WTC11 (cell line): ENCODE data around the gene TMCC2. TPM values are rescaled to one million over a fixed set of nuclear protein-coding genes. Genes with fewer than 3 reads are reported as not detected.

Experiments
- ATAC-seq: fragments of 200-7000 bp; cut with Tn5 transposase; 2 replicates; pipeline ENCODE4 v1.10.0; 2021; ENCODE audit warnings: mild to moderate bottlenecking, moderate library complexity
- CTCF ChIA-PET: fragments of 300-600 bp; sonication (Branson Sonifier 250); formaldehyde crosslinking; loops from one replicate; lab custom pipeline; 2021; ENCODE audit warnings: antibody characterized with exemption; lab: Charles Lee
- POLR2A ChIA-PET: fragments of 350-600 bp; sonication (Branson Sonifier 250); formaldehyde crosslinking; loops from one replicate; lab custom pipeline; 2021; ENCODE audit warnings: antibody characterized with exemption; lab: Charles Lee
- DNase-seq: peaks from one replicate; pipeline ENCODE4 v3.0.0; 2021; ENCODE audit warnings: low spot score
- H3K27ac Mint-ChIP-seq: 2 replicates; pipeline ENCODE4 v1.8.0; 2021; ENCODE audit warnings: mixed read lengths
- H3K27me3 Mint-ChIP-seq: 2 replicates; pipeline ENCODE4 v1.8.0; 2021; ENCODE audit warnings: low read depth, mild to moderate bottlenecking, moderate library complexity, mixed read lengths
- H3K36me3 Mint-ChIP-seq: 2 replicates; pipeline ENCODE4 v1.8.0; 2021; ENCODE audit warnings: mixed read lengths
- H3K4me1 Mint-ChIP-seq: 2 replicates; pipeline ENCODE4 v1.8.0; 2022; ENCODE audit warnings: mixed read lengths
- H3K4me3 Mint-ChIP-seq: 2 replicates; pipeline ENCODE4 v1.8.0; 2021; ENCODE audit warnings: mild to moderate bottlenecking, moderate library complexity, mixed read lengths
- H3K9me3 Mint-ChIP-seq: 2 replicates; pipeline ENCODE4 v1.8.0; 2021; ENCODE audit warnings: mixed read lengths
- ATF3 ChIP-seq: sonication (generic); formaldehyde crosslinking; conservative IDR thresholded peaks from 2 replicates; pipeline ENCODE4 v1.8.1; 2022; ENCODE audit warnings: mild to moderate bottlenecking, missing genetic modification reagents
- CBFB ChIP-seq: sonication (generic); formaldehyde crosslinking; IDR thresholded peaks from 2 replicates; pipeline ENCODE4 v1.8.1; 2022; ENCODE audit warnings: mild to moderate bottlenecking, low read depth, missing genetic modification reagents
- CDX4 ChIP-seq: fragments of 250-450 bp; sonication (Bioruptor Pico); IDR thresholded peaks from 2 replicates; pipeline ENCODE4 v1.9.0; 2021; ENCODE audit warnings: moderate library complexity, mild to moderate bottlenecking, inconsistent platforms, borderline replicate concordance
- CTCF ChIP-seq: fragments of 200-600 bp; IDR thresholded peaks from 2 replicates; pipeline ENCODE4 v1.8.0; 2022; ENCODE audit warnings: antibody characterized with exemption
- EMX1 ChIP-seq: fragments of 250-450 bp; sonication (Bioruptor Pico); IDR thresholded peaks from 2 replicates; pipeline ENCODE4 v1.8.0; 2021; ENCODE audit warnings: mild to moderate bottlenecking
- FOXJ3 ChIP-seq: sonication (generic); formaldehyde crosslinking; IDR thresholded peaks from 2 replicates; pipeline ENCODE4 v1.9.0; 2021; ENCODE audit warnings: missing genetic modification reagents, mild to moderate bottlenecking, borderline replicate concordance
- FOXP4 ChIP-seq: sonication (generic); formaldehyde crosslinking; IDR thresholded peaks from 2 replicates; pipeline ENCODE4 v1.8.0; 2022; ENCODE audit warnings: mild to moderate bottlenecking, missing genetic modification reagents
- GTF2I ChIP-seq: fragments of 250-450 bp; sonication (Bioruptor Pico); conservative IDR thresholded peaks from 2 replicates; pipeline ENCODE4 v1.4.0; 2021; ENCODE audit warnings: mild to moderate bottlenecking
- IRF1 ChIP-seq: sonication (generic); formaldehyde crosslinking; IDR thresholded peaks from 2 replicates; pipeline ENCODE4 v1.8.0; 2023; ENCODE audit warnings: missing genetic modification reagents
- MLX ChIP-seq: sonication (generic); formaldehyde crosslinking; IDR thresholded peaks from 2 replicates; pipeline ENCODE4 v1.8.1; 2023; ENCODE audit warnings: mild to moderate bottlenecking, missing genetic modification reagents, moderate library complexity
- MXD4 ChIP-seq: fragments of 250-450 bp; sonication (Bioruptor Pico); IDR thresholded peaks from 2 replicates; pipeline ENCODE4 v1.8.0; 2021; ENCODE audit warnings: mild to moderate bottlenecking, moderate library complexity, borderline replicate concordance
- MYBL2 ChIP-seq: sonication (generic); formaldehyde crosslinking; IDR thresholded peaks from 2 replicates; pipeline ENCODE4 v1.8.1; 2023; ENCODE audit warnings: mild to moderate bottlenecking, moderate library complexity, missing genetic modification reagents
- TEAD1 ChIP-seq: sonication (generic); formaldehyde crosslinking; IDR thresholded peaks from 2 replicates; pipeline ENCODE4 v1.8.0; 2022; ENCODE audit warnings: mild to moderate bottlenecking, missing genetic modification reagents
- TEAD4 ChIP-seq: sonication (generic); formaldehyde crosslinking; IDR thresholded peaks from 2 replicates; pipeline ENCODE4 v1.8.0; 2022; ENCODE audit warnings: mild to moderate bottlenecking, missing genetic modification reagents
- ZBTB43 ChIP-seq: sonication (generic); formaldehyde crosslinking; IDR thresholded peaks from 2 replicates; pipeline ENCODE4 v1.8.1; 2023; ENCODE audit warnings: mild to moderate bottlenecking, missing genetic modification reagents
- ZMAT4 ChIP-seq: fragments of 250-450 bp; sonication (Bioruptor Pico); IDR thresholded peaks from 2 replicates; pipeline ENCODE4 v1.9.0; 2021; ENCODE audit warnings: mild to moderate bottlenecking
- ZNF263 ChIP-seq: sonication (generic); formaldehyde crosslinking; IDR thresholded peaks from 2 replicates; pipeline ENCODE4 v1.8.1; 2022; ENCODE audit warnings: low read depth, mild to moderate bottlenecking, moderate library complexity, missing genetic modification reagents
- ZNF423 ChIP-seq: fragments of 250-450 bp; sonication (Bioruptor Pico); IDR thresholded peaks from 2 replicates; pipeline ENCODE4 v2.1.2; 2022; ENCODE audit warnings: mild to moderate bottlenecking, moderate library complexity
- total RNA-seq: library from RNA; stranded (reverse); gene quantifications from 3 replicates; pipeline ENCODE4 v1.2.3, GENCODE V29; 2021

Gene TMCC2
- total RNA-seq, 1 experiment from 2014 or later, result 9.5 TPM

- no peak overlapping the region for H3K4me3 Mint-ChIP-seq
- no peaks in the 10 kb centered on the region for H3K36me3 Mint-ChIP-seq
- POLR2A ChIA-PET, result no interaction called here
- no peaks in the 10 kb centered on the region for H3K9me3 Mint-ChIP-seq
- peak overlapping the region; percentile 36; the same call in 1 of the 2 replicates for H3K27ac Mint-ChIP-seq
- no peaks in the 10 kb centered on the region for H3K27me3 Mint-ChIP-seq
- ATAC-seq (no peak), DNase-seq (no peak)
- H3K4me1 Mint-ChIP-seq, result peaks cover 59% of the 10 kb centered on the region
- CTCF ChIA-PET, result interaction anchor here (0.7 to 2.4 kb wide), 3 partner anchors 57 to 138 kb away, joined by 3 to 10 read pairs (median 4); no protein-coding TSS in a partner anchor
- TF ChIP-seq ATF3 (CRISPR knock-in tag) (no peak), CDX4 (CRISPR knock-in tag) (no peak), ZNF263 (CRISPR knock-in tag) (no peak), MXD4 (CRISPR knock-in tag) (no peak), MLX (no peak), ZBTB43 (CRISPR knock-in tag) (no peak), TEAD1 (CRISPR knock-in tag) (no peak), ZMAT4 (CRISPR knock-in tag) (no peak), IRF1 (no peak), MYBL2 (CRISPR knock-in tag) (no peak), CTCF (no peak), TEAD4 (CRISPR knock-in tag) (no peak), FOXP4 (CRISPR knock-in tag) (no peak)
- TF ChIP-seq, all 79 proteins: peak for 0
These were observed 28.4 kb upstream of the TMCC2 start for GRCh38 chr1:205199090-205199930.

- ChIA-PET POLR2A (no interaction called here), CTCF (interaction anchor here (1.5 to 2.4 kb wide), 2 partner anchors 58 to 138 kb away, joined by 3 to 10 read pairs; no protein-coding TSS in a partner anchor)
- DNase-seq, result no peak
- ATAC-seq, result no peak
- H3K9me3 Mint-ChIP-seq, result no peaks in the 10 kb centered on the region
- H3K4me3 Mint-ChIP-seq, result no peak overlapping the region
- no peak for TF ChIP-seq FOXJ3 (CRISPR knock-in tag)
- no peak for TF ChIP-seq CBFB (CRISPR knock-in tag)
- TF ChIP-seq ZMAT4 (CRISPR knock-in tag), result no peak
- TF ChIP-seq EMX1 (CRISPR knock-in tag), result no peak
- no peak for TF ChIP-seq ZNF423
- TF ChIP-seq GTF2I (CRISPR knock-in tag), result no peak
- TF ChIP-seq CDX4 (CRISPR knock-in tag), result no peak
- no peaks in the 10 kb centered on the region for H3K36me3 Mint-ChIP-seq
- peaks cover 63% of the 10 kb centered on the region for H3K4me1 Mint-ChIP-seq
- H3K27ac Mint-ChIP-seq, result no peak overlapping the region
- H3K27me3 Mint-ChIP-seq, result no peaks in the 10 kb centered on the region
These were observed 27.8 kb upstream of the TMCC2 start for GRCh38 chr1:205199931-205200299.
